ENCODE measurements around the gene EXT2. TPM values are rescaled to one million over a fixed set of nuclear protein-coding genes. Genes with fewer than 3 reads are reported as not detected.

The EXT2 gene
- polyA plus RNA-seq, 1 of the 3 experiments (the other 2 are of a cell fraction): 92.9 TPM

GRCh38 chr11:44198146-44198724, 102.8 kb downstream of the EXT2 start:
- H4K20me1 ChIP-seq (ENCODE audit: insufficient read depth): no peaks in the 10 kb centered on the region
- H3K9ac ChIP-seq: no peak overlapping the region
- WGBS (ENCODE audit: low lambda C conversion rate): 97% methylated on average over 2 of the region's 2 CpGs
- no peak overlapping the region for H3K4me2 ChIP-seq
- H3K4me1 ChIP-seq (ENCODE audit: control insufficient read depth in 1 of 2, insufficient read depth in 2 of 2, low read depth in 1 of 2, low read length in 1 of 2): peaks cover 2 to 3% of the 10 kb centered on the region in 2 experiments; a peak in 2 of 4 replicates
- CTCF ChIA-PET: no interaction called here
- H3K36me3 ChIP-seq (replicated peaks in 1 of 2; ENCODE audit: control insufficient read depth in 1 of 2, insufficient read depth in 2 of 2, low read length in 1 of 2): peaks cover 5 to 20% of the 10 kb centered on the region in 2 experiments
- POLR2A ChIA-PET: no interaction called here
- H3K27ac ChIP-seq (ENCODE audit: low read depth in 2 of 2, low read length in 1 of 2): no peak overlapping the region
- H3K27me3 ChIP-seq (ENCODE audit: insufficient read depth): no peaks in the 10 kb centered on the region
- TF ChIP-seq NFIC (IDR thresholded peaks at IDR 0.05; ENCODE audit: borderline replicate concordance): no peak
- no peak for TF ChIP-seq REST (IDR thresholded peaks at IDR 0.05; ENCODE audit: low read depth, low read length)
- TF ChIP-seq EP300 (IDR thresholded peaks at IDR 0.05; ENCODE audit: borderline replicate concordance in 1 of 2, low read depth in 1 of 2, low read length in 1 of 2): no peak
- no peak for TF ChIP-seq TEAD4 (IDR thresholded peaks at IDR 0.05; ENCODE audit: borderline replicate concordance, insufficient read depth)
- no peak for TF ChIP-seq IRF3 (IDR thresholded peaks at IDR 0.05; ENCODE audit: low read depth, low read length)
- no peak for TF ChIP-seq TAF1 (IDR thresholded peaks at IDR 0.05; ENCODE audit: borderline replicate concordance, low read depth, low read length)
- no peak for TF ChIP-seq GABPA (IDR thresholded peaks at IDR 0.05; ENCODE audit: low read depth)
- TF ChIP-seq PBX3 (IDR thresholded peaks at IDR 0.05): no peak
- TF ChIP-seq MEF2A (IDR thresholded peaks at IDR 0.05; ENCODE audit: borderline replicate concordance, low read depth): no peak
- TF ChIP-seq CTCF (IDR thresholded peaks at IDR 0.05): no peak
- no peak for TF ChIP-seq EZH2phosphoT487 (IDR thresholded peaks at IDR 0.05; ENCODE audit: borderline replicate concordance, low read depth)
- TF ChIP-seq FOXM1 (IDR thresholded peaks at IDR 0.05; ENCODE audit: low read depth): no peak
- TF ChIP-seq FOSL2 (IDR thresholded peaks at IDR 0.05; ENCODE audit: borderline replicate concordance, low read depth): no peak
- no peaks in the 10 kb centered on the region for H3K79me2 ChIP-seq (ENCODE audit: insufficient read depth)
- H2AFZ ChIP-seq (ENCODE audit: low read depth): no peak overlapping the region
- H3K4me3 ChIP-seq (ENCODE audit: low read depth in 2 of 2, low read length in 1 of 2): no peak overlapping the region
- peaks cover 12% of the 10 kb centered on the region; the same call in 1 of the 2 replicates for H3K9me3 ChIP-seq
- no peak for DNase-seq
- H3K9me2 ChIP-seq: no peaks in the 10 kb centered on the region
- H3F3A ChIP-seq (replicated peaks; ENCODE audit: insufficient read depth): no peaks in the 10 kb centered on the region
